DMS 273 treated with DMSO at 0.1 percent for 48 hours (cell line): ENCODE results near the gene SAMD4A.

ENCODE experiments used
- DNase-seq: peaks from one replicate; lab custom pipeline; 2025; lab: John Stamatoyannopoulos, UW

Gene SAMD4A

GRCh38 chr14:54660604-54661111, 93.7 kb downstream of the SAMD4A start:
- no peak for DNase-seq

GRCh38 chr14:54662491-54663133, 95.7 kb downstream of the SAMD4A start:
- DNase-seq, result no peak

GRCh38 chr14:54664961-54665360, 98.0 kb downstream of the SAMD4A start:
- DNase-seq, result no peak

- DNase-seq, result no peak
These were observed 99.0 kb downstream of the SAMD4A start for GRCh38 chr14:54665946-54666345.

- no peak for DNase-seq
These were observed 100.3 kb downstream of the SAMD4A start for GRCh38 chr14:54667026-54667744.

- no peak for DNase-seq
These were observed 100.8 kb downstream of the SAMD4A start for GRCh38 chr14:54667764-54668163.

DNA sequence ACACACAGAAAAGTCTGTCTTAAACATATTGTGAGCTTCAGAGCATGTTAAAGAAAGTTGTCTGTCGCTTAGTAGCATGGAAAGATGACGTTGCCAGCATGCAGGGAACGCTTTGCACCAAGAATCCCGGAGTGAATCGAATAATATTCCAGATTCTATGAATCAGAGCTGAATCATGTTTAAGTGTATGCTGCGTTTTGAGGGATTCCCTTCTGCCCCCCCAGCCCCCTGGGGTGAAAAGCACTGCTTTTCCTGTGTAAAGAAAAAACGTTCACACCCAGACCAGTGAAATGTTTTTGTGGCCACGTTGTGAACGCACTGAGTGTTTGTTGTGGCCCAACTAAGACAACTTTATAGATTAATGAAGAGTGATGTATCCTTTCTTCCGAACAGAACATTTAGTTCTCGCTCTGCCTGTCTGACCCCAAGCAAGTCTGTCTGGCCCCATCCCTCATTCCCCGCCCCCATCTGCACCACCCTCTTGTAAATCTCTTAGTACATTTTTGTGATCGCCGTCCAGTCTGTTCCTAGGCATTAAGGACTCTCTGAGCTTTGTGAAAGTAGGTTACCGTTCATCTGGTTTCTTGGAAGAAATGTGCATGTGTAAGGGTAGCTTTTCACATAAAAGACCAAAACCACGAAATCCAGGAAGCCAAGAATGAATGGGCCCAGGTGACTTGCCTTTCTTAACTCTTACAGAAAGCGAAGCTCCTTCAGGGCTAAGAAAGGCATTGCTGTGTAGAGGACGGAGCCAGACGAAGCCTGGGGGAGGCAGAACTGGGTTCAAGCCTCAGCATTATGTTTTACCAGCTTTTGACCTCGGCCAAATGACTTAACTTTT, 103.0 kb downstream of the SAMD4A start:
- no peak for DNase-seq

GRCh38 chr14:54671537-54671936, 104.6 kb downstream of the SAMD4A start:
- DNase-seq, result no peak

- no peak for DNase-seq
These were observed 105.3 kb downstream of the SAMD4A start for GRCh38 chr14:54672181-54672580.

DNA sequence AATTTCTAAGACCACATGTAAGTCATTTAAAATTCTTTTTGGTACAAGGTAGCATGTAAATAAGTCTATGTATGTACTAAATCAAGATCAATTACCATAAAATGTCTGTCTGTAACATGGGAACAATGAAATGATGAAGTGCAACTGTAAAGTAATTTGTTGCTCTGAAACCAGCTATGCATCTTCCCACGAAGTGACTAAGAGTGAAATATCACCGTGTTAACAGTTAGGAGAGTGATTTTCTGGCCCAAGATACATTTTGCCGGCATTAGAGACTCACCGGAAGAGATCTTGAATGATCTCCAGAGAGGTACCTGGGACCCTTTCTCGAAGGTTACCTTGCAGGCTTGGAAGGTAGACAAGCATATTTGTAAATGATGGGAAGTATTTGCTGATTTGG, 105.8 kb downstream of the SAMD4A start:
- no peak for DNase-seq

- DNase-seq, result no peak
These were observed 106.5 kb downstream of the SAMD4A start for GRCh38 chr14:54673193-54674045.

- no peak for DNase-seq
These were observed 107.3 kb downstream of the SAMD4A start for GRCh38 chr14:54674046-54674741.

DNA sequence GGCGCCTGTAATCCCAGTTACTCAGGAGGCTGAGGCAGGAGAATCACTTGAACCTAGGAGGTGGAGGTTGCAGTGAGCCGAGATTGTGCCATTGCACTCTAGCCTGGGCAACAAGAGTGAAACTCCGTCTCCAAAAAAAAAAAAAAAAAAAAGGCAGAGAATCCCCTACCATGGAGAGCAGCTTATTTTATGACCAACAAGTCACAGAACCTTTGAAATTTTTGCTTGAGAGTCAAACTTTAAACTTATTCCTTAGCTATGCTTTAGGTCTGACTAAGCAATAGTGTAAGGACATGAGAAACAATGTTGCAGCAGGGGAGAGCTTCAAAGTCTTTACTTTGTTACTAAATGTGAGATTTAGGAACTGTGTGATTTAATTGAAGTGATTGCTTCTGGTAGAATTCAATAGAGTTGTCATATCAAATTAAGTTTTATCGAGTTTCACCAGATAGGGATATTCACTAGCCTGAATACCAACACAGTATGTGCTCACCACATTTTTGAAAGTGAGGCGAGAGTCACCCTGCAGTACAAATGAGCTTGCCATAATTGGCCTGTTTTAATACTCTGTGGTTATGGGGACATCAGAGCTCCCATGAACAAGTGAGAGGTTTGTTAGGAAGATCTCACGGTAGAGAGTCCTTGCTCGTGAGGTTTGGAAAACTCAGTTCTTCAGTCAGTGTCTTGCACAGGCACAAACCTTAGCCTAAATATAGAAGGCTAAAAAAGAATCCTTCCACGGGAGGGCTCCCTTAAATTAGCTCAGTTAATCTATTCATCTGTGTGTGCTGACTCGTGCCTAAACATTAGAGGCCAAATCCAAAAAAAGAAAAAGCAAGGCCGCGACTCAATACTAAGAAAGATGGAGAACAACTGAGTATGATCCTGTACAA, 108.6 kb downstream of the SAMD4A start:
- no peak for DNase-seq

DNA sequence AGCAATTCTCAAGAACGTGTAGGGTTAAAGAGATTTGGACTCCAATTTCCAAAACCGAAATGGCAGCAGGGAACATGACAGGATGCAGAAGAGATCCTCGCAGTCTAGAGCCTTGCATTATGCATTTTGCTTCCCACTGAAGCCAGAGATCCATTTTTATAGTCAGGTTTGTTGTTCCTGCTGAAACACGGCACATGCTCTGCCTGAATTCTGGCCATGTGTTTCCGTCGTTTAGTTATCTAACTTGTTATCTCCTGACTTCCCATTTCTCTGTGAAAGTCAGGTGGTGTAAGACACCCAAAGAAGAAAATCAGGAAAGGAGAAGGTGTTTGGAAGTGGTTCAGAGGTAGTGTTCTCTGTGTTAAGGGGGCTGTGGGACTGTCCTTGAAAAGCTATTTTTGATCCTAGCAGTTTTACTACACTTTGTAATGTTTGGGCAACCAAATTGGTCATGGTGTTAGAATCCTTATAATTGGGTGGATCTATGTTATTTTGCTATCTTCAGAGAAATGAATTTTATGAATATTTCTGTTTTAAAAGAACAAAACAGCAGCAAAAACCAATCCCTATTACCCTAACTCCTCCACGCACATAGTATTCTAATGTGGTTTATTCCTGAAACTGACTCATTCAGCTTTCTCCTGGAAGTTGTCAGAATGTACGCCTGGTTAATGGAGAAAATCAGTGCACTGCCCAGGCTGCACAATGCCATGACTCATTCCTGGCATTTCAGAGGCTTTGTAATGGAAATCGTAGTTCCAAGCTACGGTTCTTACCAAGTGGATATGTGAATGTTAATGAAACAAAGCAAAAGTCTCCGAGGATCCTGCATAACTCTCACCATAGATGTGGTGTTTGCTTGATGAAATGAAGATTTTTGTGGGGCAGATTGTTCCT, 110.1 kb downstream of the SAMD4A start:
- no peak for DNase-seq

DNA sequence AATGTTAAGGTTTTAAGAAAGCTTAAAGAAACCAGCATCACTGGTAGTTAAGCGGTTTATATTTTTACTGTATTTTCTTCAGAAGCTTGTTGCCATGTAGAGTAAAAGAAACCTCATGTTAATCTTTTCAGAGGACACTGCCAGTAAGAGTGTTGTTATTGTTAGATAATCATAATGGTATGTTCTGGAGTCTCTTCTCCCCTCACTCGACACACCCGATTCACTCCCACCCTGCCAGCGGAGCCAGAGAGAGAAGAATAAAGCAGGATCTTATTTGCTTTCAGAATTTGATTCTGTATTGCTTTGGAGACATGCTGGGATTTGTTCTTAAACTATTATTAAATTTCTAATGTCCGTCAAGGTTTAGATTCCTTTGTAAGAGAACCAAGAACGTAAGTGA, 113.7 kb downstream of the SAMD4A start:
- DNase-seq, result no peak

- DNase-seq, result no peak
These were observed 114.9 kb downstream of the SAMD4A start for GRCh38 chr14:54681811-54682261.

- no peak for DNase-seq
These were observed 115.7 kb downstream of the SAMD4A start for GRCh38 chr14:54682578-54682977.

DNA sequence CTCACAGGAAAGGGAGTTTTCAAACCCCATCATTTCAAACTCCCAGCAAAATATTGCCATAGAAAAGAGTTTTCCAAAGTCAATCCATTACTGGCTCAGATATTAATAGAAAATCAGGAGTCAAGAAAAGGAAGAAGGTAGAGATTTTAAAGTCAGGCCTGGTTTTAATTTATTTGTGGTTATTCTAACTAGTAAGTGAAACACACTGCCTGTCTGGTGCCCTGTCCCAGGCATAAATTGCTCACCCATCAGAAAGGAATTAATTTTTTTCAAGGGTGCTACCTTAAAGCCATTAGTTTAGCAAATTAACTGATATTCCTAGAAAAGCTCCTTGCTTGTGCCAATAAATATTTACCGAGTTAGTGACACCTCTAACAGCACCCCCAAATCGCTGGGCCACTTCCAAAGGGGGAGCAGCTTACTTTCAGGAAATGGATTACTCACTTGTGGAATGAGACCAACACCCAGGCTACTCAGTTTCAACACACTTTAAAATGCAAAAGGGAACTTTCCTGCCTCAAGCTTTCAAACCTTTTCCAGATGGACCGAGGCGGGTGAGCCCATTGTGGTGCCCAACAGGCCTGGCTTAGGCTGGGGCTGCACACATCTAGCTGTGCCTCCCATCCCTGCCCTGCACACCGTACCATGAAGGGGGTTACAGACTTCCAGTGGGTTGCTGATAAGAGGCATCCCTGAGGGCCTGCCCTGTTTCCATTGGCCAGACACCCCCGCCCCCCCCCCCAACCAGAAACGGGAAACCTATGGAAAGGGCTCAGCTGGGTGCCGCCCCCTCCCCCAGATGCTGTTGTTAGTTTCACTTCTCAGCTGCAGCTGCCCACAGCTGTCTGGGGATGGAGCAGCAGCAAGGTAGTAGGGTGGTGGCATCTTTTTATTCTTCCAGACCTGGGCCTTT, 117.2 kb downstream of the SAMD4A start:
- no peak for DNase-seq
